Measurements from ENCODE around the gene ABCA6.

ABCA6 gene

DNA sequence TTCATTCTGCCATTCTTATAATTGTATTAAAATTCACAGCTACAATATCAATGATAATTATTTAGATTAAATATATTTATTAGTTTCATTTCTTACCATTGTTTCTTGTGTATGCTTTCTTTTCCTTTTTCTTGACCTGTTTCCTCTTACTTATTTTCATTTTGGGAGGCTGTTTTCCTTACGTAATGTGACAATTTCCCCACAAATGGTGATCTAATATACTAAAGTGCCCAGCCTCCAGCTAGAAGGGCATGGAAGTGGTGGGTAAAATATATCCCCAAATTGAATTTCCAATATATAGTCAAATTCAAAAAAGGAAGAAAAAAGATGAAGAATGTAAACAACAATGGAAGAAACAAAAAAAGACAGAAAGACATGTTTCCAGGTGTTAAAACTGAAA is 1.5 kb upstream of the ABCA6 start:
- DNase-seq (ENCODE audit: low read depth in 2 of 2): no peak

DNA sequence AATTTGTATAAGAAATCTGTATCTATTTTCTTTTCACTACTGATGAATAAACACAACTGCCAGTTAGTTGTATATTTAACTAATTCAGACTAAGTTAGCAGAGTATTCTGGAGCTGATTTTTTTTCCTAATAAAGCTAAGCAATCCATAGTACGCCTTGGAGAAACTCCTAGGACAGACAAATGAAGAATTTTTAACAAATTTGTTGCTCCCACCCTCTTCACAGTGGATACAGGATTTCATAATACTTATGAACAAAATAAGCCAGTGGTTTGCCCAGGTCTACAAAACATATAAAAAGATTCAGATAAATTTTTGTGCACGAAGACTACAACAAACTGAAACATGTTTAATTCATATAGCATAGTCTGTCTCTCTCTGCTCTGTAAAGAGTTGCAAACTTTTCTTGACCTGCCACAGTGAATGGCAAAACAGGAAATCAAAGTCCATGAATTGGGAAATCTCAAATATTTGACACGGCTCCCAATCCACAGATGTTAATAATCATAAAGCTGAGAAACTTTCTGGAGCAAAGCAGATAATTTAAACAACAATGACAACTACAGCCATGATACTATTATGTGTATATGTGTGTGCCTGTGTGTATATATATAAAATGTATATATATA is 594 bp upstream of the ABCA6 start:
- no peak for DNase-seq (ENCODE audit: low read depth in 2 of 2)

DNA sequence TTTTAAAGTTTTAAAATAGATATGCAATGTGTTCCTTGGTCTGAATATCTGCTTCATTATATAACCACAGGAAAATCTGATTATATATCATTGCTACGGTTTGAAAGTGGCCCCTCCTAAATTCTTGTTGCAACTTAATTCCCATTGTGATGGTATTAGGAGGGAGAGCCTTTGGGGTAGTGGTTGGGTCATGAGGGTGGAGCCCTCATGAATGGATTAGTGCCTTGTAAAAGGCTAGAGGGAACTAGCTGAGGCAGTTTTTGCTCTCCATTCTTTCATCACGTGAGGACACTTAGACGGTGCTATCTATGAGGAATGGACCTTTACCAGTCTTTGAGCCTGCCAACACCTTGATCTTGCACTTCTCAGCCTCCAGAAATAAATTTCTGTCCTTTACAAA is 7.6 kb downstream of the ABCA6 start:
- DNase-seq (ENCODE audit: low read depth in 2 of 2): no peak

DNA sequence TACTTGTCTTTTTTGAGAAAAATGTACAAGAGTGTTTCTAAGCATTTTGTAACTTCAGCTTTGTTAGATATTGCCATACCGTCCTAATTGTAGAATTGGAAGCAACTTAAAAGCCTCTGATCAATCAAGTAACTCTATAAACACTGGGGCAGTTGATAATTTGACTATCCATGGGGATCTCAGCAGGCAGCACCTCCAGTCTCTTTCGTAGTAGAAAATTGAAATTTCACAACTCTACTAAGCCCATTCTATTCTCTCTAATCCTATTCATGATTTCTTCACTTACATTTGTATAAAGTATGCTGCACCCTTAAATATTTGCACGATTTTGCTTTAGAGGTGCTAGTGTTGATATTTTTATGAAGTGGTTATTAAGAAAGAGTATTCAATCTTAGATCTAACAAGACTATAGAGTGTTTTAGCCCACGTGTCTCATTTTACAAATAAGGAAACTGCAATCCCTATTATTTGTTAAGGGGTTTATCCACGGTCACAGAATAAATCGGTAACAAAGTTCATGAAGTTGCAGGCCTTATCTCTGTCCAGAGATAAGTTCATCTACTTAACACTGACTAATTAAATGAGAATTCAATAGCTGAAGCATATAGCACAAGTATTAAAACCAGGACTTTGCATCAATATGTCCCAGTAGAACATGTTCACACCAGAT is 10.9 kb downstream of the ABCA6 start:
- DNase-seq (ENCODE audit: low read depth in 2 of 2): no peak

DNA sequence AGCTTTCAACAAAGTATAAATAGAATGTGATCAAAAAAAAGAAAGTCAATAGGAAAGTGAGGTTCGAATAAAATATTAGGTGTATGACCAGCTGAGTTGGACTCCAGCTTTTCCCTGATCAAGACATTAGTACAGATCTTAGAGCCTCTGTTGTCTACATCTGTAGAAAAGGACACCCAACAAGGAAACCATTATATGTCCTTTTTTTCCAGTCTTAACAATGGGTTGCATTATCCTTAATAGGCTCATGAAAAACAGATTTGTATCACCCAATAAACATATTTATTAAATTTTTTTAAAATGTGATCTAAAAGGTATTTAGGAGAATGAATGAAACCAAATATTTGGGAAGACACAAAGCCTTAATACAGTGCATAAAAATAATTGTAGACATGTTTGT is 18.1 kb downstream of the ABCA6 start:
- DNase-seq (ENCODE audit: low read depth in 2 of 2): no peak

DNA sequence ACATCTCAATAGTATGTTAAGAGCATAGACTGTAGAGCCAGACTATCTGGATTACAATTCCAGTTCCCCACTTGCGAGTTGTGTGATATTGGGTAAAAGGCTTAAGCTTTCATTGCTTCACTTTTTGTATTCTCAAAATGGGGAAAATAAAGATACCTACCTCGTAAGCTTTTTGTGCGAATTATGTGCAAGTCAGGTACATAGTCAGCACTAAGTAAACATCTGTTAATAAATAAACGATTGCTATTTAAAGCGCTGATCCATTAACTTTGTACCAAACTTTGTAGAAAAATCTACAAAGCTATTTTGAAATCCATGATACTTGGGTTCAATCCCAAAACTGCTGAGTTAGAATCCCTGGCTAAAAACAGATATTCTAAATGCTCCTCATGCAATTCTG is 19.6 kb downstream of the ABCA6 start:
- no peak for DNase-seq (ENCODE audit: low read depth in 2 of 2)

DNA sequence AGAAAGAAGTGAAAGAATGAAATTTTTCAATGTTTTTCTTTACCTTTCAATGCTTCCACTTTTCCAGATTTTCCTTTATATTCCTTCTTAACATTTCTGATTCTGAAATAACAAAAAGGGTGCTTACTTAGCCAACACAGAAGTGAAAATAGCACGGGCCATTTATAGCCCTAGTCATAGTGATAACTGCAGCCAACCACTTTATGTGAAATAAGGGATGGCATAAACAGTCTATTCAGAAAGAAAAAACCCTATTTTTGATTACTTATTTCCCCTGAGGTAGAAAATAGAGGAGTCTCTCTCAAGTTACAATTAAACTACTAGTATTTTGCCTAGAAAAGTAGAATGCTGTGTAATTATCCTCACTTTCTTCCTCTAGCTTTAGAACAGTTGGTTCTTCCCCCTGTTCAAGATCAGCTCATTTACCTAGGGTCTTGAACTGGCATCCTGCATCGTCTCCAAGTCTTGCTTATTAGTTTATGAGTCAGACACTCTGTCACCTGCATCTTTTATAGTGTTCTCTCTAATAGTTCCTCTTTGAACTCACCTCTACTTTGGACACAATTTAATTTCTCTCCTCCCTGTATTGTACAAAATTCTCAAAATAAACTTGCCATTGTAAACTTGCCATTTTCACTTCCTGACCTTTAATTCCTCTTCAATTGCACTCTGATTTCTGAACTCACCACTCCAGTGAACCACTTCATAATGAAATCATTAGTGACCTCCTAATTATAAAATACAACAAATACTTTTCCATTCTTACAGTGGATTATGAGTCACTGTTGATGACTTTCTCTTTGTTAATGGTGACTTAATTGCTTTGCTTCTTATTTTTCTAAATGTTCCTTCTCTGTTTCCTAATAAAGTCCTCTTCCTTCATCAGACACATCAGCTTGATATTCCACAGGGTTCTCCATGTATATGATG is 23.6 kb downstream of the ABCA6 start:
- DNase-seq (ENCODE audit: low read depth in 2 of 2): no peak

DNA sequence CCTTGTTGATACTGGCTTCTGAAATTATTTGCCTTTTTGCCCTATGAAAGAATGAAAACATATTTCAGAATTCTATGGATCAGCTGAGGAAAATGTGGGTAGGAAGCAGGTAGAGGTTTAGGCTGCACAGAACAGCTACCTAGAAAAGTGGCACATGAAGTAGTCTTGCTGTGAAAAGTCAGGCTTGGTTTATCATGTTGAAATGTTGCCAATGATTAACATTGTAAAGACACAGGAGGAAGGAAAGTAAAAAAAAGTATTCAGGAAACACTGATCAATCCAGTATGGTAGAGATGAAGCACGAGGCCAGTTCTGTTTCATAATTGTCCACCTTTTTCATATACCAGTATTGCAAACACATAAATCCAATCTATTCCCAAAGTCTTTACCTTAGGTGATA is 29.9 kb downstream of the ABCA6 start:
- DNase-seq (ENCODE audit: low read depth in 2 of 2): no peak

DNA sequence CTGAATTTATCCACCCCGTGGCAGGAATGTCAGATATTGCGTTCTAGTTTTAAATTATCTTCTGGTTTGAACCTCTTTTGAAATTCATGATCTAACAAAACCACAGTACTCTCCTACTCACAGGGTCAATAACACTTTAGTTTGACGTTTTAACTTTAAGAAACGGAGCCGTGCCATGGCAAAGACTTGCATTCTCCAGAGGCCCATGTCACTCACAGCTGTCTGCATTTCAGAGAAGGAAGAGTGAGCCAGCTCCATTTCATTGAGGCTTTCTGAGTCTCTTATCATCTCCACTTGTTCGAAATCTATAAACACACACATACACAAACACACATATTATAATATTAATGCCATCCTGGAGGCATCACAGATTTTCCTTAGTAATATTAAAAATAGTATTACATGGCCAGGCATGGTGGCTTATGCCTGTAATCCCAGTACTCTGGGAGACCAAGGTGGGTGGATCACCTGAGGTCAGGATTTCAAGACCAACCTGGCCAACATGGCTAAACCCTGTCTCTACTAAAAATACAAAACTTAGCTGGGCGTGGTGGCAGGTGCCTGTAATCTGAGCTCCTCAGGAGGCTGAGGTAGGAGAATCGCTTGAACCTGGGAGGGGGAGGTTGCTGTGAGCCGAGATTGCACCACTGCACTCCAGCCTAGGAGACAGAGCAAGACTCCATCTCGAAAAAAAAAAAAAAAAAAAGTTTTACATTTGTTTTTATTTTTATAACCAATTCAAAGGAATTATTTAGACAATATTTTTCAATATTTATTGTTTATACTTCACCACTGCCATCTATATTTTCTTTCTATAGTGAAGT is 35.6 kb downstream of the ABCA6 start:
- no peak for DNase-seq (ENCODE audit: low read depth in 2 of 2)

DNA sequence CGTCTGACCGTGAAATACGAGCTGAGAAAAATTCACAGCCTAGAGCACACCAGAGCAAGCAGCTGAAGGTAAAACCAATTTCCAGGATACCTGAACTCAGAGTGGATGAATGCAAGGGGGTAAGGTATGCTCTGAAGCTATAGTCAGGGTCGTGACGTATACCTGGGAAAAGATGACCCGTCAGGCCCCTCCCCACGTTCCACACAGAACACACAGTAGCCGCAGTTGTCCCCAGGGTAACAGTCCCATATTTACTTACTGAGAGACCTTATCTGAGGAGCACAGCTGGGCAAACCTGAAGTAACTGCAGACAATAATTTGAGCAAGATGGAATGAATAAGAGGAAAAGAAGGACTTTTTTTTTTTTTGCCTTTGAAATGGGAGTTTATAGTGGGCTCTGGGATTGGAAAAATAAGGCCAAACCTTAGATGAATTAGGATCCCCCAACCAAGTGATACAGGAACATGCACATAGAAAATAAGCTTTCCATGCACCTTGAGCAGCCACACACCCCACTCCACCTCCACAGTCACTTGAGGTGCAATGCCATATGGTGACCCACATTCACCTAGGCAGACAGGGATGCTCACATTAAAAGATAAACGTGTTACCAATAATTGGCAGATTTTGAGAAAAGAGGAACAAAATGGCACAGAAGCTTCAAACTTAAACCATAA is 38.0 kb downstream of the ABCA6 start:
- DNase-seq (ENCODE audit: low read depth in 2 of 2): no peak

DNA sequence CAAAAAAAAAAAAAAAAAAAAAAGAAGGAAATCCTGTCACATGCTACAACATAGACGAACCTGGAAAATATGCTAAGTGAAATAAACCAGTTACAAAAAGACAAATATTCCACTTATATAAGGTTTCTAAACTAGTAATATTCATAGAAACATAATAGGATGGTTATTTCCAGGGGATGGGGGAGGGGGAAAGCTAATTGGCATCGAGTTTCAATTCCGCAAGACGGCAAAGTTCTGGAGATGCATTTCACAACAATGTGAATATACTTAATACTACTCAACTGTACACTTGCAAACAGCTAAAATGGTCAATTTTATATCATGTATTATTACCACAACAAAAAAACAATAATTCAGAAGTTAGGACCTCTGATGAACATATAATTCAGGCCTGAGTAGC is 43.1 kb downstream of the ABCA6 start:
- no peak for DNase-seq (ENCODE audit: low read depth in 2 of 2)

DNA sequence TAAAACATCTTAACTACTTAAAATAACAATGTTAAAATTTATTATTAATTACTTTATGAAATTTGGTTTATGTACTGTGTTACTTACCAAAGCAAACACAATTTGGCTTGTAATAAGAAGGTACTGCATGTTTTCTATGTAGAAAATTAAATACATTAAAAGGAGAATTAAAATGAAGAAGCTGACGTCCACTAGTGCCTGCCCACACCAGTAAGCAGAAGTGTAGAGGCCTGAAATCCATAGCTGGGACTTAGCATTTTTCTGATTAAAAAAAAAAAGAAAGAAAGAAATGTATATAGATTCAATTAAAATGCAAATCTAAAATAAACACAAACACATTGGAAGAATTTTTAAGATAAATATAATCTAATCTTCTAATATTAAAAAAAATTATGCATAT is 45.2 kb downstream of the ABCA6 start:
- DNase-seq (ENCODE audit: low read depth in 2 of 2): no peak

DNA sequence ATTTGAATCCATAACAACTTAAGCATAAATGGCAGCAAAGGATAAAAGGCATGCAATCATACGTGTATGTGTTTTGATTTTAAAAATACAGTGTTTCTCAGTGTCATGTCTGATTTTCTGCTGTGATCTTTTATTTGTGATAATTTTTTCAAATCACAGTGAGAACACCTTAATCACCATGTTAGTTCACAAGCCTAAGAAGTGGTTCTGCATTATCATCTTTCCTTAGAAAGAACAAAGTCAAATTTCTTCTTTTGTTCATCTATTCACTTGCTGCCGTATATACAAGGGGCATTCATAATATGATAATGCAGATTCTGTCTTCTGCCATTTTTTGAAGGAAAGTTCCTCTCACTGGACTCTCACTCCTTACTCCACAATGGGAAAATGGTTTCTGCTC is 47.7 kb downstream of the ABCA6 start:
- DNase-seq (ENCODE audit: low read depth in 2 of 2): no peak

DNA sequence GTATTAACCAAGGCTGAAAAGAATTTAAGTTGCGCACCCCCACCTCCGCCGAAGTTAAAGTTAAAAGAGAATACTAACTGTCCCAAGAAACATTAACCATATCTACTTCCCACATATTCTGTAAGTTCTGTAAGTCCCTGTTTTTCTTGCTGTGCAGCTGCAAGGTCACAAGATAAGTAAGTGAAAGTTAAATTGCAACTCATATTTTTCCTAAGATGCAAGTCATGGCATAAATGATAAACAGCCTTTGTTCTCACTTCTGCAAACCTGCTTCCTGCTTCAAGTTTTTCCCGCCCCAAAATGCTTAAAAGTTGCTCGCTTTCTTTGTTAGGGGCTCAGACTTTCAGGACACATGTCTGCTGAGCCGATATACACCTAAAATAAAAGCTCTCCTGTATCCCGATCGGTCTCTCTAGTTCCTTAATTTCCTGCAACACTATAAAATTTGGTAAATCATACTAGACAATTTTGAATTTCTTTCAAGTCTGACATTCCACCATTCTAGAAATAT is 48.4 kb downstream of the ABCA6 start:
- DNase-seq (ENCODE audit: low read depth in 2 of 2): no peak

DNA sequence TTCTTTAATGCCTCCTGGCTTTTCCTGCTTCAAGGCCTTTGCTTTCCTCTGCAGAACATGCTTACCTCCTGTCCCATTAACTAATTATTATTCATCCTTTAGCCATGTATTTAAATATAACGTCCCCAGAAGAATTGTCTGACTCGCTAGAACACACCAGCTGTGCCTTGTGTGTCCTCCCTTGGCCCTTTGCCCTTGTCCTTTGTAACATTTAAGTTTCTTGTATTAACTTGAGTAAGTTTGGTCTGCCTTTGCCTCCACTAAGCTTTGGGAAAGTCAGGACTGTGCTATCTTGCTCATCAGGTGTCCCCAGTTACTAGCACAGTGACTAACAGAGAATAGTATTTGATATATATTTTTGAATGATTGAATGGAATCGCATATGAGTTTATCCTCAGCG is 51.3 kb downstream of the ABCA6 start:
- DNase-seq (ENCODE audit: low read depth in 2 of 2): no peak

DNA sequence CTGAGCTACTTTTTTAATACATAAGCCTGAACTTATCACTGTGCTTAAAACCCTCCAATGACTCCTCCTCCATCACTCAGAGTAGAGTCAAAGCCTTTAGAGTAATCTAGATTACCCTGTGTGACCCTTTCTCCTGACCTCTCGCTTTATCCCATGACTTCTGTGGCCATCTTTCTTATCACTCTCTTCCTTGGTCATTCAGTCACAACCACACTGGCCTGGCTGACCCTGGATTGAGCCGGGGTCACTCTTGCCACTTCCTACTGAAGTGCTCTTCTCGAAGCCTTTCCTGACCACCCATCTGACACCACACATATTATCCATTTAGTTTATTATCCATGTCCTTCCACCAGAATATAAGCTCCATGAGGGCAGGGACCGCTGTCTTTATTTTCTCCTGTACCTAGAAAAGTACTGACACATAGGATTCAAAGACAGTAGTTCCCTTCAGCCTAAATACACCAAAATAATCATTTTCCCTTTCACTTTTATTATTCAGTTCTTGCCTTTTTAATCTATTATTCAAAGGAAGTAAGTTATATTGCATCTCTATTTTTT is 53.0 kb downstream of the ABCA6 start:
- no peak for DNase-seq (ENCODE audit: low read depth in 2 of 2)

DNA sequence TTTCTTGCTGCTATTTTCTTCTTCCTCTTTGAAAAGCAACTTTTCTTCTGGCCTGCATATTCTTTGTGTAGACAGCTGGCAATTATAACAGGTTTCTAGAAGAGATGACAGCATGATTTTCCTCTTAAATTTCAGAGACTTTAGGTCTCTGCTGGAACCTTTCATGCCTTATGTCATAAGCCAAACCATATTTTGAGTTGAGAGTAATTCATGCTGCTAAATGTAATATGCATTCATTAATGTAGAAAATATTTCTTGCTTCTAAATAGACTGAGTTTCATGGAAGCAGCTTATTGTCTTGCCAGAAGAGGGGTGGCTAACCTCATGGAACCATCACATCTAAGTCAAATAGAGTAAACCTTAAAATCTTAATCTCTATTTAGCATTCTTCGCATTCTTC is 55.1 kb downstream of the ABCA6 start:
- no peak for DNase-seq (ENCODE audit: low read depth in 2 of 2)

DNA sequence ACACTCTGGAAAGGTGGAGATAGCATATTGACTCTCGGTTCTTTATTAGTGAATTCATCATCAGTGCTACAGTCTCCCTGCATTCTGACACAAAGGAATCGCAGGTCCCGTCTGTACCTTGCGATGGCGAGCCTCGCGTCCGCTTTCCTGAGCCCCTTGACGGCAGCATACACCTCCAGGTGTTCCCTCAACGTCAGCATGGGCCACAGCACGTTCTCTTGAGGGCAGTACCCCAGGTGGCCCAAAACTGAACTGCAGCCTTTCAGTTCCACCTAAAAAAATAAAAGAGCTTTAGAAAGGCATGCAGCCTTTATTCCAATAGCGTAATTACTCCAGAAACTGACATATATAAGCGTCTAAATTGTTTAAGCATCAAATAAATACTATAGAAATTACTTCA is 56.8 kb downstream of the ABCA6 start:
- no peak for DNase-seq (ENCODE audit: low read depth in 2 of 2)

DNA sequence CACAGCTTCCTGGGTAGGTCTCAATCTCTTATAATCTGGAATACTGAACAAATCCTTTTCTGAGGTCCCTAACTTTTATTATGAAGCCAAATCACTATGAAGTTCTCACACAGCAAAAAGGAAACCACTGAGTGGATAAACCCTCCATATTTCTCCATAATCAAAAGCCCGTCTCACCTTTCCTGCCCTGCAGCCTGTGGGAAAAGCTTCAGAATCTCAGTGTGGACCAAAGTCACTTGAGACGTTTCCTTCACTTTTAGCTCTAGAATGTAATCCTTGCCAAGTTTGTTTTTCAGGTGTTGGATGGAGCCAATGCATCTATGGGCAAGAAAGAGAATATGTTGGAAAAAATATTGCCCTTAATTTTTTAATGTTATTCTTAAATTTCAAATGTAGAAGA is 59.0 kb downstream of the ABCA6 start:
- no peak for DNase-seq (ENCODE audit: low read depth in 2 of 2)

DNA sequence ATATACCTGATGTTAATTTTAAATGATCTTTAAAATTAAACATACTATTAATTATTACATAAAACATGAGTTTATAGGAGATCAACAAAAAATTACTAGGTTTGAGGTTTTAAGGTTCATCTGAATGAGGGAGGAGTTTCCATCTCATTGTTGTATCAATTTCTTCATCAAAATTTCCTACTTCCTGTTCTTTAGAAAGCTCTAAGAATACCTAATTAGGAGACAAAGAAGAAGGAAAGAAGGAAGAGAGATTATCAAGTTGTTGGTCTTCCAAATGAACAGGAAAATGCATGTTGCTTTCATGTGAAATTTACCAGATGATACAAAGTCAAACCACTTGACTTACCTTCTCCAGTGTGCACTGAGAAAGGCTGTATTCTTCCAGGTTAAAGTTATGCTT is 62.8 kb downstream of the ABCA6 start:
- DNase-seq (ENCODE audit: low read depth in 2 of 2): no peak

DNA sequence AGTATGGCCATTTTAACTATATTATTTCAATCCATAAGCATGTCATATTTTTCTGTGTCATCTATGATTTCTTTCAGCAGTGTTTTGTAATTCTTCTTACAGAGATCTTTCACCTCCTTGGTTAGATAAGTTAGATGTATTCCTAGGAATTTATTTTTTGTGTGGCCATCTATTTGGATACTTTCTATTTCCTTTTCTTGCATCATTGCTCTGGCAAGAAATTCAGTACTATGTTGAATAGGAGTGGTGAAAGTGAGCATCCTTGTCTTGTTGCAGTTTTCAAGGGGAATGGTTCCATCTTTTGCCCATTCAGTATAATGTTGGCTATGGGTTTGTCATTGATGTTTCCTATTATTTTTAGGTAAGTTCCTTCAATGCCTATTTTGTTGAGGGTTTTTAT is 65.9 kb downstream of the ABCA6 start:
- DNase-seq (ENCODE audit: low read depth in 2 of 2): no peak

Data from stimulated activated CD8-positive, alpha-beta memory T cell treated with anti-CD3 and anti-CD28 coated beads, Interleukin-7, amount 100 ng/mL, for 1 hour (primary cell).